Stimulated activated CD8-positive, alpha-beta memory T cell treated with anti-CD3 and anti-CD28 coated beads, Interleukin-2, amount 100 ng/mL, for 48 hours (primary cell): Measurements from ENCODE around the gene CEP164.

Experiments used
- DNase-seq, 2 donors: peaks; one replicate each; pipeline ENCODE4 v3.0.0-alpha.2; 2020; ENCODE audit warnings: low read depth in 2 of 2

Gene CEP164

DNA sequence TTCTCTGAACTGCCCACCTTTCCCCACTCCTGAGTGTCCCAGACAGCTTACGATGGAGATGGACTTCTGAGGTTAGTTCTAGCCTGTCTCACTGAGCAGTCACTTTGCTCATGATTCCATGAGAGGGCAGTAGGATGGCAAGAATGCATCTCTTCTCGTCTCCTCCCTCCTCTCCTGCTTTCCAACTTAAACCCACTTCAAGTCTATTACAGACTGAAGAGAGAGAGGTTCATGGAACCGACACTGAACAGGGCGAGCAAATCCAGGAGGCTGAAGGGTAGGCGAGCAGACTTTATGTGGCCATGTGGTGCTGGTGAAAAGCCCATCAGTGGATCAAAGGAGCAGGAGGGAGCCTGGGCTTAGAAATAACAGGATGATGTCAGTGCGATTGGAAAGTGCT lies 38.6 kb downstream of the CEP164 start:
- DNase-seq, result no peak

DNA sequence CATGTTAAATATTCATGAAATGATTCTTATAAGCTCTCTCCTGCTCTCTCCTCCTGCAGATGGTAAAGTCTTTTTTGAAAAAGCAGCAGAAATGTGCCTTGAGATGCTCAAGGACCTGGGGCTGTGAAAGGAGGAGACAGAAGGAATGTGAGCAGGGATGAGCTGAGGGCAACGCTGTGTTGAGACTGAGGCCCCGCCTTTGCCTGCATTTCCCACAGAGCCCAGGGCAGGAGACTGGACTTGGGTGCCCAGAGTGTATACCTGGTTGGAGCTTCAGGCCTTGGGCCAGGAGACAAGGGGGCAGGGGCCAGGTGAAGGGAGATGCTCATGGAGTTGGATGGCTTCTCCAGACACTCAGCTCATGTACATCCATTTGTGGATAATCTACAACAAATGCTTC lies 39.2 kb downstream of the CEP164 start:
- no peak for DNase-seq

DNA sequence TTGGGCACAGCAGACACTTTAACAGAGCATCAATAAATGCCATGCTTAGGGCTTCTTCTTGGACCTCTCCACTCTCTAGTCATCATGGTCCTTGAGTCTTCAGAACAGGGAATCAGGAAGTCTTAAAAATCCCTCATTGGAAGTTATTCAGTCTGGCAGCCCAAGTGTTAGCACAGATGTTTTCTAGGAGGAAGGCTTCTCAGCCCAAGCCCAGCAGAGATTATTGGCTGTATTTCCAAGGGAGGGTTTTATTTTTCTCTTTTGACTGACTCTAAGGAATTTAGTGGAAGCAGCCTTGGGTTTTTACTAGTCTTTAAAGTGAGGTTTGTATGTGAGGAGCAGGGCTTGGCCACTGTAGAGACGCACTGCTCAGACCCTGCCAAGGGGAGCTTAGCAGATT lies 41.9 kb downstream of the CEP164 start:
- no peak for DNase-seq

DNA sequence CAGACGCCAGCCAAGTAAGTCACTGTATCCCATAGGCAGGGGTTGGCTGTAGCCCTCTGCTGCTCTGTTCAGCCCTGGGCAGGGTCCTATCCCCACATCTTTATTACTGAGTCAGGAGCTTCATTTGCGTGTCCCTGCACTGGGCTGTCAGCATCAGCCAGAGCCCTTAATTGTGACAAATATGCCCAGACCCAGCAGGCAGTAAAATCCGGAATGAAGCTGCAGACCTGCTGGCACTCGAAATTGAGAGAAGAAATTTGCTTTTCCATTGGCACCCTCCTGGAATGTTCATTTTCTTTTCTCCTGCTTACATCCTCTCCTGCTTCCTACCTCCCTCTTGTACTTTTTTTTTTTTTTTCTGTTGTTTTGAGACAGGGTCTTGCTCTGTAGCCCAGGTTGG lies 43.8 kb downstream of the CEP164 start:
- DNase-seq, result no peak

DNA sequence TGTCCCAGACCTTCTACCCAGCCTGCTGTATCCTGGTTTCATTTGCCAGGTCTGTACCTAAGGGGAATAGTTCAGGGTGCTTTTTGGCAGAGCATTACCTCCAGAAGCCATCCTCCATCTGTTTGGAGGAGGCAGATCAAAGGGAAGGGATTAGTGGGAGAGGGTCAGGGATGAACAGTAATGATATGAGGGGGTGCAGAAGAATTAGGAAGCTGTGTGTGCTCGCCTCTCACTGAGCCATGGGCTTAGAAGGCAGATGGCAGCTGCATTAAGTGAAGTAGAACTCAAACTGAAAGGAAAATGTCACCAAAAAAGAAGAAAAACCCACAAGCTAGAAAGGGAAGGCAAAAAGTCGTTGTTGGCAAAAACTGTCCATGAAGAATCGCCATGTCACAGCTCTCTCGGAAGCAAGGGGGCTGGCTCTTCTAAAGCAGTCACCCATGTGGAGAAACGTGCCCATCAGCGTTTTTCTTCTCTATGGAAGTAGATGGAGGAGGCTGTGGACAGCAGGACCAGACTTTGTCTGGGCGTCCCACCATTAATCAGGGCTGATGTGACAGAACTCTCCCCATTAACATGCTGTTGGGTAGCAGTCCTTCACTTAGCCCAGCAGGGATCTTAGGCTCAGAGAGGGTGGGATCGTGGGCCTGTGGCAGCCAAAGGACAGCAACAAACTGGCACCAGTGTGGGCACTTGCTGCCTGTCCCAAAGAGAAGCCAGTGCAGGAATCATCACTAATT lies 46.8 kb downstream of the CEP164 start:
- DNase-seq, result no peak

DNA sequence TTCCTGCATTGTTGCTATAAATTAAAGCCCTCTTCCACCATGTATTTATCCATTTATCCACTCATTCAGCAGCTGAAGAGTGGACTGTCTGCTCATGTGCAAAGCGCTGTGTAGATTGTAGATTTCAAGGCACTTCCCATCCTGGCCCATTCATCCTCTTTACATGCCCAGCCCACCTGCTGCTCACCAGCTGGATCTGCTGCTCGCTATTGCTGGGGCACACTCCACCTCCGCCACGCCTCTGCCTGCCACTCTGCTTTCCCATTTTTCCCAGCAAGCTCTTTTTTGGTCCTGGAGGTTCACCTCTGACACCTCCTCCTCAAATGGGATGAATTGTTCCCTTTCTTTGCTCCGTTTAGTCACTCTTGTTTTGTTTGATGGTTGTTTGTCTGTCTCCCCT lies 48.3 kb downstream of the CEP164 start:
- no peak for DNase-seq

DNA sequence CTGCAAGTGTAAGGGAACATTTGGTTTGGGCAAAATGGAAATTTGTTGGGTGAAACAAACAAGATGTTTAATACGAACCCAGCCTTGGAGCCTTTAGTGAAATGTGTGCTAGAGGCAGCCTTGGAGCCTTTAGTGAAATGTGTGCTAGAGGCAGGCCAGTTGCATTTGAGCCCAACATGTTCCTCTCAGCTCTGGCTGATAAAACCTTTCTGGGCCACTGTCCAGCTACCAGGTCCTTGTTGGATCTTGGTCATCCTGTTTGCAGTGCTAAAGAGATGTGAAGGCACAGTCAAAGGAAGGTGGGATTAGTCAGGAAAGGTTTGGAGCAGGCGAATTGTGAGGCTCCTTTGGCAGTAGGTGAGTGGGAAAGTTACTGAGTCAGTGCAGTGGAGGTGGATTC lies 48.9 kb downstream of the CEP164 start:
- DNase-seq, result no peak

DNA sequence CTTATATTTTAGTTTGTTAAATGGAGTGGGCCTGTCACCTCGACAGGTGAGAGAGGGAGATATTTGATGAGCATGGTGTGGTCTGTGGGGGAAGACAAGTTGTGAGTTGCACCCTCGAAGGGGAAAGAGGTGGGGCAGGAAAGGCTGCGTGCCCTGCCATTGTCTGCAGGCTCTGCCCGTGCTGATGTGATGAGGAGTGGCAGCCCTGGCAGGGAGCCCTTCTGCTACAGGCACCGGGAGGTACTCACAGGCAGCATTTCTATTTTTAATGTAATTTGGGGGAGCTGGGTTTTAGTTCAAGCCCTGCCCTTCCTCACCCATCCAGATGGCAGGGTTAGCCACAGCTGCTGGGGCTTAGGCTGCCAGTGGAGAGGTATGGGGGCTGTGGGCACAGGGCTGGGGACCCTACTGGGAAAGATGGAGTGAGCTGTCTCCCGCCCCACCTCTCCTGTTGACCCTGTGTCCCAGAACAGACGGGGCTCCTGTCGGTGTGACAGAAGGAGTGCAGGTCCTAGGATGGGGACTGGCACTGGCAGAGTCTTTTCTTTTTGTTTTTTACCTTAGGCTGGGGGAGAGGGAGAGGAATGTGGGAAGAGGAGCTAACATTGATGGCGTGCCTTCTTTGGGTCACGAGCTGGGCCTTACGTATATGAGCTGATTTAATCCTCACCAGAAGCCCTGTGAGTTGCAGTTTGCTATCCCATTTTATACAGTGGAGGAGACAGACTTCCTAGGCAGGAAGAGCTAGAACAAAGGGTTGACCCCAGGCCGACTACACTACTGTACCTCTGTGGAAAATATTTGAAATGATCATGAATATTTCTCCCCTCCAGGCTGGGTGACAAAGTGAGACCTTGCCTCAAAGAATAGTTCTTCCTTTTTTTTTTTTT lies 51.6 kb downstream of the CEP164 start:
- no peak for DNase-seq

DNA sequence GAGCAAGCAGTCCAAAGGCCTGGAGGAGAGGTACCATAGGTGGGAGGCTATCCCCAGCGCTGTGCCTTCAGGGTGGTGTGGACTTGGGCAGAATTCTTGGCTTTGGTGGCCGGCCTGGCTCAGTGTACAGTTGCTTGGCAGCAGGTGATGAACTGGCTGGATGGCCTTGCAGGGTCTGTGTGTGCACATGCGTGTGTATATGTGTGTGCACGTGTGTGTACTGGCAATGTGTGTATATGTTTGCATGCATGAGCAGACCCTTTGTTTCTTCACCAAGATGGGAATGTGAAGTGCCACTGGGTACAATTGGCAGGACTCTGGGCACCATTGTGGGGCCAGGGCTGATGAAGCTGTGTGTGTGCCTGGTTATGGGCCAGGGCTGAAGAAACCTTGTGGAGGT lies 53.0 kb downstream of the CEP164 start:
- no peak for DNase-seq

DNA sequence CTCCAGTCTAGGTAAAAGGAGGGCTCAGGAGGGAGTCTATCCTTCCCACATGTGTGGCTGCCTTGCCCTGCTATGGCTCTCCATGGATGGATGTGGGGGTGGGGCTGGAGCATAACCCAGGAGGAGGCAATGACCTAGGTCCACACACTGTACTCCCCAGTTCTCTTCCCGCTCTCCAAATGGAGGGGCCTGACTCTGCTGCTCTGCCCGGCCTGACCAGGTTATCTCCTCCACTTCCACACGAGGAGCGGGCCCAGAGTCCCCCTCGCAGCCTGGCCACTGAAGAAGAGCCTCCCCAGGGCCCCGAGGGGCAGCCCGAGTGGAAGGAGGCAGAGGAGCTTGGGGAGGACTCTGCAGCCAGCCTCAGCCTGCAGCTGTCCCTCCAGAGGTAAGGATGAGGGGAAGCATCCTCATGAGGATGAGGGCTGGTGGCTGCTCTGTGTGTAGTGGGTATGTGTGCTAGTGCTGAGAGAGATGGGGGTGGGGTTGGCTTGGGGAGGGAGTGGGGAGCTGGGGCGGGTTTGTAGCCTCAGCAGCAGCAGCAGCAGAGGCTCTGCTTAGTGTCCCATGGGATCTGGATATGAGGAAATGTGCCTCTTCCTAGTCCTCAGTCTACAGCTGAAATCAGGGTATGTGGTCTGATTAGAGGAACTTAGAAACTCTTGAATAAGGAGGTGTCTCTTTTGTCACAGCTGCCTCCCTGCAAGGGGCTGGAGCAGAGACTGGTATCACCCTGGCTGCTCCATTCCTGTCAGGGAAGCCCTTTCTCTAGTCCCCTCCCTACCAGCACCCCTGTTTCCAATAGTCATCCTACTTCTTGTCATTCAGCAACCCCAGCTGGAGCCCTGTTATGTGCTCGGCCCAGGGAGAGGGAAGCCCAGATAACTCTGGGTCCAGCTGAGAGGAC lies 54.1 kb downstream of the CEP164 start:
- no peak for DNase-seq

DNA sequence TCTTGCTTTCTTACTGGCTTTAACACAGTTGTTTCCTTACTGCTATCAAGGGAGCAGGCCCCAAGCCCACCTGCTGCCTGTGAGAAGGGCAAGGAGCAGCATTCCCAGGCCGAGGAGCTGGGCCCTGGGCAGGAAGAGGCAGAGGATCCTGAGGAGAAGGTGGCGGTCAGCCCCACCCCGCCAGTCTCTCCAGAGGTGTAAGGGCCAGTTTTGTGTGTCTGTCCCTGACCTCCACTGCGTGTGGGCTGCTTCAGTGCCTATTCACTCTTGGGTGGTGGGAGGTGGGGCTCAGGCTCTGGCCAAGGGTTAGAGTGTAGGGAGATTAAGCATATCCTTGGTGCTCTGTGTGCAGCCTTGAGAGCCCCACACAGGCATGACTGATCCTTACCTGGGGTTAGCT lies 55.1 kb downstream of the CEP164 start:
- no peak for DNase-seq

DNA sequence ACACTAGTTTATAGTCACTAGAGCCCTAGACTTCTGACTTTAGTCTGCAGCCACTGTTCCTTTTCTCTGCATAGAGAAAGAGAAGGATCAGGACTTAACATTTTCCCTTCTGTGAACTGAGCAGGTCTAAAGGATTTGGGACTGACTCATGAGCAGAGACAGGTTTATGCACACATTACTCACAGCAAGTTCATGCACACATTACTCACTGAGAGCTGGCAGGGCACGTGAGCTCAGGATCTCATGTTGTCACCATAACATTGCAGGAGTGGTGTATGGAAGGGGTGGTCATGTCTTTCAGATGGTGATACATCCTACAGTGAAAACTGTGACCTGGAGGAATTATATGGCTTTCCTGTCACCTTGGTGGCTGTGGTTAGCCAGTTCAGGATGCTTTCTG lies 56.4 kb downstream of the CEP164 start:
- DNase-seq, result no peak

DNA sequence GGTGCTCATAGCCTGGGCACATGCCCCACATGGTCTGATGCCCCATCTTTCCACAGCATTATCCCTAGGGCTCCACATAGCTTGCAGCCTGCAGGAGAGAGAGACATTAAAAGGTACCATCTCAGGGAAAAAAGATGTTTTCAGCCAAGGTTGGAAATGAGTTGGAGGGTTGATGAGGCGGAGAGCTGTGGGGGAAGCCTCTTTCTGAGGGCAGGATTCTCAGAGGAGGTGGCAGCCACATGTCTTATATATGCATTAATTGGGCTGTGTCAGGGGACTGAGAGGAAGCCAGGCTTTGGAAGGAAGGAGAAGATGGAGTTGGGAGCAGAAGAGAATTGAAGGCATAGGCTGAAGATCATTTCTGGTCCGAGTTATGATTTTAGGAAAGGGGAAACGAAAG lies 57.8 kb downstream of the CEP164 start:
- no peak for DNase-seq

DNA sequence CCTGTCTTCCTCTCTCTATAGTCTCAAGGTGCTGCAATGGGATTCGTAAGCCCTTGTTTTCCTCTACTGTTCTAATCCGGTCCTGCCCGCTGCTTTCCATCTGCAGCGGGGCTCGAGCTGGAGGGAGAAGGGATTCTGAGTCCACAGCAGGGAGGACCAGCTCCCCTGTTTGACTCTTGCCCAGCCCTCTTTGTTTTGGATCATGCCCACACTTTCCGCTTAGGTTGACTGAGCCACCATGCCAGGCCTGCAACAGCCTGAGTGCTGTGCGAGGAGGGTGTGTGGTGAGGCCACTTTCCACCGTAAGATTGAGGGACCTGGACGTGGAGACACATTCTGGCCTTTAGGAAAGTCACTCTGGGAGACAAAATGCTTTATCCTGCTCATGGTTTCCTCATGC lies 58.3 kb downstream of the CEP164 start:
- no peak for DNase-seq

DNA sequence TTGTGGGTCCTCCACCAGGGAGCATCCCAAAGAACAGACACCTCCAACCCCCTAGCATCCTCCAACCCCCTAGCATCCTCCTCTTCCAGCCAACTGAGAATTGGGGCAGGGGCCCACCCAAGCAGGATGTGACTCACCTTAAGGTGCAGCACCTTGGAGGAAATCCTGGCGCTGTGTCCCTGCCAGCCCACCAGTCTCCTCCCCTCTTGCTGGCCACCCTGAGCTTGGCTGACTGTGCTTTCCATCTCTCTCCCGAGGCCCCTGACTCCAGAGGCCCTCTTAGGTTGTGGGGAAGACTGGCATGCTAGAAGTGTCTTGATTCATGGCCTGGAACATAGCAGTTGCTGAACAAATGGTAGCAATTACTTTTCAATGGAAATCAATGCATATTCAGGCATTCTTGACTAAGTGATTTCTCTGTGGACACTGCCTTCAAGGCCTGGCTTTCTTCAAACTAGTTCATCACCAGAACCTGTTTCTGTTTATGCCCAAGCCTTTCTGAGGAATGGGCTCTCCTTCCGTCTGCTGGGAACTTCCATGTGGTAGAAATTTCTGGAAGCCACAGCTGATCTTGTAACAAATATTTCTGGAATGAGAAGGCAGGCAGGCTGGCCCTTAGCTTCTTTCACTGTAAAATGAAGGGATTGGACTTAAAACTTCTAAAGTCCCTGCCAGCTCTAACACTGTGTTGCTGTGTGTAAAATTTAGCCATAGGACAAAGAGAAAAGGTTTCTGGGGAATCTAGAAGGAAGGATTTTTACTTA lies 60.5 kb downstream of the CEP164 start:
- DNase-seq, result no peak

DNA sequence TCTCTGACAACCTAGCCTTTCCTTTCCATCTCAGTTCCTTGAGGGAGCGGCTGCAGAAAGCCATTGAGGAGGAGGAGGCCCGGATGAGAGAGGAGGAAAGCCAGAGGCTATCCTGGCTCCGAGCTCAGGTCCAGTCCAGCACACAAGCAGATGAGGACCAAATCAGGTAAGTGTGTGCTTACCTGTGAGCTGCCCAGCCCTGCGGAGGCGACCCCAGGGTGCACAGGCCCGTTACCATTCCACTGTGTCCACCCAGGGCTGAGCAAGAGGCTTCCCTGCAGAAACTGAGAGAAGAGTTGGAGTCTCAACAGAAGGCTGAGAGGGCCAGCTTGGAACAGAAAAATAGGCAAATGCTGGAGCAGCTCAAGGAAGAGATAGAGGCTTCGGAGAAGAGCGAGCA lies 63.1 kb downstream of the CEP164 start:
- DNase-seq, result no peak

DNA sequence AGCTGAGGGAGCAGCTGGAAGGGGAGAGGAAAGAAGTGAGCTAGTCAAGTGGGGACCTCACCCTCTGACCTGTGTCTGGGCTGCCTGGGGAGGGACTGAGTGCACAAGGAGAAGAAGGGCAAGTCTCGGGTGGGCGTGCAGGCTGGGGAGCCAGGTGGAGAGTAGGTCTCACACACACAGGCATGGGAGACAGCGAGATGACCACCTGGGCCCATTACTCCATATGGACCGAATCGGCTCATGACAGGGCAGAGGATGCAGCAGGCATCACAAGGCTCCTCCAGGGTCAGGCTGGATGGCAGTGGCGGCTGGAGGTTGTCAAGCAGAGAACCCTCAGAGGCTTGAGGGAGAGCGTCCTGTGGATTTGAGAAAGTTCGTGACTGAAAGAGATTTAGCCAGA lies 63.5 kb downstream of the CEP164 start:
- DNase-seq, result no peak

DNA sequence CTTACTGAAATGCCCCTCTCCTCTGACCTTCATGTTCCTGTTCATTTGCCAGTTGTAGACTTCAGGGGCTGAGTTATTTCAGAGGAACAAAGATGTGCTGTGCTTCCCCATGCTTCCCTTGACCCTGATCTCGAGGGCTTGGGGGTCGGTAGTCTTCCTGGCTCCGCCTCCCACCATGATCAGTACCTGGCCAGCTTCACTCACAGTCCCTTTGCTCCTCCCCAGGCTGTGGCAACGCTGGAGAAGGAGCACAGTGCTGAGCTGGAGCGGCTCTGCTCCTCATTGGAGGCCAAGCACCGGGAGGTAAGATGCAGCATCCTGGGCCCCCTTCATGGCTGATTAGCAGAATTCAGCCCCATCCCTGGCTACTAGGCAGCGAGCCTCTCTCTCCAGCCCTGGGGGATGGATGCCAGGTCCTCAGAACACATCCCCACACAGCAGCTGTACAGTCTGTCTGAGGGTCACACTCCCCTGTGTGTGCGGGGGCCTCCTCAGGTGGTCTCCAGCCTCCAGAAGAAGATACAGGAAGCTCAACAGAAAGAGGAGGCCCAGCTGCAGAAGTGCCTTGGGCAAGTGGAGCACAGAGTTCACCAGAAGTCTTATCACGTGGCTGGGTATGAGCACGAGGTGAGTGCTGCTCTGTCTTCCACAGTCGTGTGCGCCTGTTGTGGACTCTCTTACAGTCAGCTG lies 64.5 kb downstream of the CEP164 start:
- DNase-seq, result no peak

DNA sequence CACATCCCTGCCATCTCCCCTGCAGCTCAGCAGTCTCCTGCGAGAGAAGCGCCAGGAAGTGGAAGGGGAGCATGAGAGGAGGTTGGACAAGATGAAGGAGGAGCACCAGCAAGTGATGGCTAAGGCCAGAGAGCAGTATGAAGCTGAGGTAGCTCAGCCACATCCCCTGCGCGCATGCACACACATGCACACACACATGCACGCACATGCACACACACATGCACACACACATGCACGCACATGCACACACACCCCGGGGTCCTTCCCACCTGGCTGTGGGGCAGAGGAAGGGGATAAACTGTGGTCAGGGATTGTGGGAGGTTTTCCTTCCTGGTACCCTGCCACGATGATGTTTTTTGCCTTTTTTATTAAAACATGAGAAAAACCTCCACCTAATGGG lies 65.3 kb downstream of the CEP164 start:
- no peak for DNase-seq

DNA sequence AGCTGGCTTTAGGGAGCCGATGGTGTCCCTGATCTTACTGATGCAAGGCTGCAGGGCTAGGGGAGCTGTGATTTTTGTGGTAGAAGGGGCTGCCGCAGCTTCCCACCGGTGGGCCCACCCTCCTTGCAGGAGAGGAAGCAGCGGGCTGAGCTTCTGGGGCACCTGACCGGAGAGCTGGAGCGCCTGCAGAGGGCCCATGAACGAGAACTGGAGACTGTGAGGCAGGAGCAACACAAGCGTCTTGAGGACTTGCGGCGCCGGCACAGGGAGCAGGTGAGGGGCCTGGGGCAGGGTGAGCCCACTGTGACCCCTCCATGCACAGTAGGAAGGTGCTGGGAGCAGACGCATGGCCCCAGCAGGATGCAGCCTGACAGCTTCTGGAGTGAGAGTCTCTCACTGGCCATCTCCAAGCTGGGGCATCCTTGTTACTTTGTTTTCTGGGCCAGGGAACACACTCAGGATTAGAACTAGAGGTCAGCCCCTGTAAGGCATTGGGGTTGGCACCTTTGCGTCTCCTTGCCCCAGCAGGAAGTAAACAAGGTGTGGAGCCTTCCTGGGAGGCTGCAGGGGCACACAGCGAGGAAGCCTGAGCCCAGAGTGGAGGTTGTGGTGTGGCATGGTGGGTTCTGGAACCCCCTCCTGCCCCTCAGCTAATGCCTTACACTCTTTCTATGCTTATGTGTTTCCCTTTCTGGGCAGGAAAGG lies 66.7 kb downstream of the CEP164 start:
- DNase-seq, result no peak
